K562 (cell line): ENCODE measurements around the gene ZNF32. TPM values are rescaled to one million over a fixed set of nuclear protein-coding genes. Genes with fewer than 3 reads are reported as not detected.

Experiments used
- ATAC-seq: fragments of 200-7000 bp; cut with Tn5 transposase; 3 replicates; pipeline ENCODE4 v1.9.1; 2020; ENCODE audit warnings: moderate library complexity
- BruUV-seq: library from RNA; stranded (reverse); fragments of 400-500 nt; replicated peaks from 2 replicates; lab custom pipeline; 2021; lab: Mats Ljungman, UMichigan
- CTCF ChIA-PET: fragments of 300-600 bp; formaldehyde crosslinking; extraction: SDS; loops from one replicate; lab custom pipeline; 2021; ENCODE audit warnings: low intra/inter-chr PET ratio; lab: Yijun Ruan, JAX
- POLR2A ChIA-PET: fragments of 300-600, 350-650 bp; sonication (Branson Sonifier 250); formaldehyde crosslinking; extraction: SDS; loops from one replicate; lab custom pipeline; 2021; ENCODE audit warnings: antibody characterized with exemption, inconsistent platforms; lab: Yijun Ruan, JAX
- DNase-seq, 4 experiments: peaks; one replicate each; pipeline versions ENCODE4 v3.0.0 to v3.0.0-alpha.2; 2011 to 2018; ENCODE audit warnings: low spot score in 3 of 4, mixed read lengths in 3 of 4; ENCODE audit errors: extremely low read depth in 1 of 4
- FAIRE-seq: peaks from 2 replicates; lab custom pipeline; 2011; peaks lifted over from hg19 to GRCh38; lab: Jason Lieb, UNC
- H2AFZ ChIP-seq: 2 replicates; pipeline ENCODE4 v1.6.0; 2011; ENCODE audit warnings: low read depth, low read length, control low read depth, inconsistent platforms
- H3K27ac ChIP-seq: fragments of 200-600 bp; 3 replicates; pipeline ENCODE4 v1.8.0; 2011; ENCODE audit warnings: low read depth, mild to moderate bottlenecking, control low read depth, inconsistent platforms, low read length, moderate library complexity, mixed read lengths; ENCODE audit errors: extremely low read depth
- H3K27me3 ChIP-seq, 2 experiments: fragments of 300-600 bp in 1 of 2; 2 replicates in 1 of 2; 3 replicates in 1 of 2; pipeline versions ENCODE4 v1.6.0 to v1.8.0; 2011; ENCODE audit warnings: inconsistent platforms in 2 of 2, low read length in 2 of 2, mild to moderate bottlenecking in 1 of 2, mixed read lengths in 1 of 2, moderate library complexity in 1 of 2; ENCODE audit not compliant: control insufficient read depth in 2 of 2, insufficient read depth in 2 of 2
- H3K36me3 ChIP-seq: fragments of 300-600 bp; 3 replicates; pipeline ENCODE4 v1.8.0; 2011; ENCODE audit warnings: mild to moderate bottlenecking, low read length, inconsistent platforms; ENCODE audit not compliant: control insufficient read depth, insufficient read depth
- H3K4me1 ChIP-seq, 2 experiments: fragments of 200-600 bp in 1 of 2; replicated peaks in 1 of 2; 2 replicates in 1 of 2; 3 replicates in 1 of 2; pipeline versions ENCODE4 v1.5.1 to v1.8.0; 2011; ENCODE audit warnings: inconsistent platforms in 2 of 2, low read length in 2 of 2, mild to moderate bottlenecking in 1 of 2, mixed read lengths in 1 of 2, moderate library complexity in 1 of 2; ENCODE audit not compliant: control insufficient read depth in 2 of 2, insufficient read depth in 2 of 2
- H3K4me2 ChIP-seq: 2 replicates; pipeline ENCODE4 v1.6.1; 2011; ENCODE audit warnings: low read length, control low read depth, inconsistent platforms, mixed read lengths; ENCODE audit not compliant: insufficient read depth
- H3K4me3 ChIP-seq: fragments of 200-600 bp; sonication (generic), shearing (Covaris generic); 2 replicates; pipeline ENCODE4 v1.5.1; 2016; ENCODE audit warnings: control low read depth, inconsistent platforms
- H3K79me2 ChIP-seq: fragments of 200-600 bp; 3 replicates; pipeline ENCODE4 v1.8.0; 2011; ENCODE audit warnings: low read length, inconsistent platforms; ENCODE audit not compliant: control insufficient read depth, insufficient read depth
- H3K9ac ChIP-seq, 2 experiments: 2 replicates each; pipeline versions ENCODE4 v1.6.0 to v1.6.1; 2011; ENCODE audit warnings: low read depth in 2 of 2, low read length in 2 of 2, control low read depth in 1 of 2, inconsistent platforms in 1 of 2, mild to moderate bottlenecking in 1 of 2, mixed read lengths in 1 of 2; ENCODE audit not compliant: insufficient read depth in 1 of 2
- H3K9me1 ChIP-seq: one replicate; pipeline ENCODE4 v1.6.0; 2011; ENCODE audit warnings: inconsistent platforms, mild to moderate bottlenecking, low read length, moderate library complexity; ENCODE audit not compliant: control insufficient read depth, insufficient read depth
- H3K9me3 ChIP-seq: replicated peaks from 2 replicates; pipeline ENCODE4 v1.5.1; 2011; ENCODE audit warnings: low read depth, low read length, inconsistent platforms; ENCODE audit not compliant: control insufficient read depth, insufficient read depth
- H4K20me1 ChIP-seq: replicated peaks from 2 replicates; pipeline ENCODE4 v1.6.1; 2011; ENCODE audit warnings: low read length, inconsistent platforms, mixed read lengths; ENCODE audit not compliant: control insufficient read depth, insufficient read depth
- CUX1 ChIP-seq: fragments of 200-800 bp; sonication (Bioruptor generic); IDR thresholded peaks from 2 replicates; pipeline ENCODE4 v1.6.1; 2016; ENCODE audit warnings: missing genetic modification characterization, missing compliant biosample characterization
- HOMEZ ChIP-seq: fragments of 250-450 bp; sonication (Bioruptor Pico); IDR thresholded peaks from 2 replicates; pipeline ENCODE4 v1.4.0; 2020; ENCODE audit warnings: mild to moderate bottlenecking, moderate library complexity
- KAT7 ChIP-seq: sonication (generic); formaldehyde crosslinking; IDR thresholded peaks from 2 replicates; pipeline ENCODE4 v1.8.0; 2022; ENCODE audit warnings: missing genetic modification reagents, mild to moderate bottlenecking, borderline replicate concordance
- KLF16 ChIP-seq: IDR thresholded peaks from 2 replicates; pipeline ENCODE4 v1.6.1; 2016; ENCODE audit warnings: antibody characterized with exemption
- STAT5B ChIP-seq: fragments of 250-450 bp; sonication (Bioruptor Pico); IDR thresholded peaks from 2 replicates; pipeline ENCODE4 v1.8.0; 2021; ENCODE audit warnings: mild to moderate bottlenecking, inconsistent platforms
- TAF7 ChIP-seq: fragments of 450-650 bp; IDR thresholded peaks from 2 replicates; pipeline ENCODE4 v1.6.1; 2016; ENCODE audit warnings: missing genetic modification characterization, missing compliant biosample characterization
- TGIF2 ChIP-seq: sonication (generic); formaldehyde crosslinking; IDR thresholded peaks from 2 replicates; pipeline ENCODE4 v1.8.1; 2022; ENCODE audit warnings: mild to moderate bottlenecking, missing genetic modification reagents, moderate library complexity
- ZNF551 ChIP-seq: fragments of 250-450 bp; sonication (Bioruptor Pico); IDR thresholded peaks from 2 replicates; pipeline ENCODE4 v1.5.0; 2021; ENCODE audit warnings: mild to moderate bottlenecking, moderate library complexity
- WGBS: fragments of 100-300 bp; shearing (Covaris generic); methylation state at CpG from one replicate; pipeline ENCODE4 v1.1.6; 2016; ENCODE audit warnings: low coverage, mixed read lengths; ENCODE audit not compliant: insufficient coverage; ENCODE audit errors: missing lambda C conversion rate; 5-methylcytosine and 5-hydroxymethylcytosine counted together
- in situ Hi-C: fragments of 300-500 bp; cut with MboI; formaldehyde crosslinking; loops from 4 replicates; pipeline ENCODE4 v1.15.0; 2018; ENCODE audit warnings: inconsistent platforms, mixed read lengths
- intact Hi-C: fragments of 100-400 bp; cut with micrococcal nuclease; formaldehyde crosslinking; loops from 2 replicates; pipeline ENCODE4 v1.14.2; 2022
- polyA plus RNA-seq, 8 experiments: library from polyadenylated mRNA; depleted of rRNA in 4 of 8; stranded (reverse) in 5 of 8; unstranded in 3 of 8; fragments of >200 nt; fragmentation: Nextera tagmentation in 2 of 8; fragmentation: Illumina TruSeq in 1 of 8; extraction: Ambion mirVana in 2 of 8; extraction: Trizol in 1 of 8; gene quantifications; 2 replicates each; pipeline versions ENCODE4 v1.2.1 to v1.2.3, GENCODE V29; 2011 to 2014; ENCODE audit warnings: inconsistent platforms in 1 of 8, missing spikeins in 1 of 8
- total RNA-seq, 7 experiments: library from RNA; depleted of rRNA in 6 of 7; stranded (reverse); fragments of >200 nt in 6 of 7; fragmentation: Illumina TruSeq in 2 of 7; extraction: Trizol in 2 of 7; gene quantifications; 2 replicates each; pipeline versions ENCODE4 v1.2.1 to v1.2.3, GENCODE V29; 2011 to 2021; ENCODE audit warnings: low replicate concordance in 1 of 7
- TF ChIP-seq, protein P1 (sequence below): sonication (generic); formaldehyde crosslinking; IDR thresholded peaks from 2 replicates; pipeline ENCODE4 v1.8.1; 2023; ENCODE audit warnings: missing genetic modification reagents, mild to moderate bottlenecking, borderline replicate concordance

The ZNF32 gene
- total and polyA plus RNA-seq, 9 of the 15 experiments (the other 6 are each of a cell fraction or from before 2014, with no cell fraction given) = 17.3 to 57.0 (median 26.3) TPM

DNA sequence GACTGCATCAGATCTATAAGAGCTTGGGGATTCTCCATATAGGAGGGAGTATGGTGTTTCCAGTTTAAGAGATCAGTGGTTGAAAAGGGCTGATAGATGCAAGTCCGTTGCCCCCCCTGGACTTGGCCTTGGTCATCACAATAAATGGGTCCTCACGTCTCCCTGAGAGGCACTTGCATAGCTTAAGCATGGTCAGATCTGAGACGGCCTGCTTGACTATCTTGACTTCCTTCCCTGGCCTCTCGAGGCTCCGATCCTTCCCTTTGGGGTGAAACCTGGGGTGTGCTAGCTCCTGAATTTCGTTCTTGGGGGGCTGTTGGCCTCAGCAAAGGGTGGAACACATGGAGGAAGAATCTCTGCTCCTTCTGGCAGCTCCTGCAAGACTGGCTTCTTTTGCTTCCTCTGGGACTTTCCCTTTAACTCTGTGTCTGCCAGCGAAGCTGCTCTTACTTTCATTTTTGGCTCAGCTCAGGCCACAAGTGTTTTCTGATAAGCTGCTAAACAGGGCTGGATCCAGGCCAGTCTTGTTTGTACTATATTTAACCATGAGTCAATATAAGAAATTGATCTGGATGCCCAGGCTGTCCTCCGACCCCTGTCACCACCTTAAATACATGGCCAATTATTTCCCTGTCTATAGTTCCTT is 53.6 kb downstream of the ZNF32 start:
- H3K4me3 ChIP-seq = peak overlapping the region; percentile 27
- 3% methylated on average over 8 of the region's 8 CpGs for WGBS
- in situ Hi-C loops (no loop called here), intact Hi-C loops (no loop called here)
- POLR2A ChIA-PET = interaction anchor here (0.6 to 2.4 kb wide), 9 partner anchors 8 to 89 kb away, joined by 3 to 12 read pairs (median 3); no protein-coding TSS in a partner anchor
- CTCF ChIA-PET = no interaction called here
- H2AFZ ChIP-seq = peak overlapping the region; percentile 93
- H3K9me3 ChIP-seq = peaks cover 11% of the 10 kb centered on the region
- H4K20me1 ChIP-seq = no peaks in the 10 kb centered on the region
- peak overlapping the region; percentile 46 to 89; a peak in 2 of 4 replicates for H3K9ac ChIP-seq
- no peaks in the 10 kb centered on the region for H3K9me1 ChIP-seq
- peak in 1 of 4 experiments; percentile 62 for DNase-seq
- peaks cover 11 to 19% of the 10 kb centered on the region in 2 experiments for H3K4me1 ChIP-seq
- peak; percentile 77 for ATAC-seq
- peak overlapping the region; percentile 45; the same call in 1 of the 3 replicates for H3K27ac ChIP-seq
- H3K27me3 ChIP-seq = no peaks in the 10 kb centered on the region; a peak in 1 of 5 replicates
- H3K4me2 ChIP-seq = peak overlapping the region; percentile 82
- H3K36me3 ChIP-seq = no peaks in the 10 kb centered on the region
- FAIRE-seq = peak; percentile 49
- no TSS peak for BruUV-seq
- H3K79me2 ChIP-seq = no peaks in the 10 kb centered on the region
- TF ChIP-seq, protein P1, sequence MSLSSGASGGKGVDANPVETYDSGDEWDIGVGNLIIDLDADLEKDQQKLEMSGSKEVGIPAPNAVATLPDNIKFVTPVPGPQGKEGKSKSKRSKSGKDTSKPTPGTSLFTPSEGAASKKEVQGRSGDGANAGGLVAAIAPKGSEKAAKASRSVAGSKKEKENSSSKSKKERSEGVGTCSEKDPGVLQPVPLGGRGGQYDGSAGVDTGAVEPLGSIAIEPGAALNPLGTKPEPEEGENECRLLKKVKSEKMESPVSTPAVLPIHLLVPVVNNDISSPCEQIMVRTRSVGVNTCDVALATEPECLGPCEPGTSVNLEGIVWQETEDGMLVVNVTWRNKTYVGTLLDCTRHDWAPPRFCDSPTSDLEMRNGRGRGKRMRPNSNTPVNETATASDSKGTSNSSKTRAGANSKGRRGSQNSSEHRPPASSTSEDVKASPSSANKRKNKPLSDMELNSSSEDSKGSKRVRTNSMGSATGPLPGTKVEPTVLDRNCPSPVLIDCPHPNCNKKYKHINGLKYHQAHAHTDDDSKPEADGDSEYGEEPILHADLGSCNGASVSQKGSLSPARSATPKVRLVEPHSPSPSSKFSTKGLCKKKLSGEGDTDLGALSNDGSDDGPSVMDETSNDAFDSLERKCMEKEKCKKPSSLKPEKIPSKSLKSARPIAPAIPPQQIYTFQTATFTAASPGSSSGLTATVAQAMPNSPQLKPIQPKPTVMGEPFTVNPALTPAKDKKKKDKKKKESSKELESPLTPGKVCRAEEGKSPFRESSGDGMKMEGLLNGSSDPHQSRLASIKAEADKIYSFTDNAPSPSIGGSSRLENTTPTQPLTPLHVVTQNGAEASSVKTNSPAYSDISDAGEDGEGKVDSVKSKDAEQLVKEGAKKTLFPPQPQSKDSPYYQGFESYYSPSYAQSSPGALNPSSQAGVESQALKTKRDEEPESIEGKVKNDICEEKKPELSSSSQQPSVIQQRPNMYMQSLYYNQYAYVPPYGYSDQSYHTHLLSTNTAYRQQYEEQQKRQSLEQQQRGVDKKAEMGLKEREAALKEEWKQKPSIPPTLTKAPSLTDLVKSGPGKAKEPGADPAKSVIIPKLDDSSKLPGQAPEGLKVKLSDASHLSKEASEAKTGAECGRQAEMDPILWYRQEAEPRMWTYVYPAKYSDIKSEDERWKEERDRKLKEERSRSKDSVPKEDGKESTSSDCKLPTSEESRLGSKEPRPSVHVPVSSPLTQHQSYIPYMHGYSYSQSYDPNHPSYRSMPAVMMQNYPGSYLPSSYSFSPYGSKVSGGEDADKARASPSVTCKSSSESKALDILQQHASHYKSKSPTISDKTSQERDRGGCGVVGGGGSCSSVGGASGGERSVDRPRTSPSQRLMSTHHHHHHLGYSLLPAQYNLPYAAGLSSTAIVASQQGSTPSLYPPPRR (CRISPR knock-in tag) = no peak
- TF ChIP-seq TGIF2 (CRISPR knock-in tag) (no peak), ZNF551 (CRISPR knock-in tag) (no peak), CUX1 (peak; percentile 77; the same call in 1 of the 2 replicates), STAT5B (CRISPR knock-in tag) (no peak), KLF16 (no peak), TAF7 (tag) (0 out of 2 replicates have a peak, but pooled peaks have one; percentile 15), KAT7 (CRISPR knock-in tag) (no peak), HOMEZ (CRISPR knock-in tag) (no peak)
